Measurements from ENCODE around the gene HCST.

The HCST gene

DNA sequence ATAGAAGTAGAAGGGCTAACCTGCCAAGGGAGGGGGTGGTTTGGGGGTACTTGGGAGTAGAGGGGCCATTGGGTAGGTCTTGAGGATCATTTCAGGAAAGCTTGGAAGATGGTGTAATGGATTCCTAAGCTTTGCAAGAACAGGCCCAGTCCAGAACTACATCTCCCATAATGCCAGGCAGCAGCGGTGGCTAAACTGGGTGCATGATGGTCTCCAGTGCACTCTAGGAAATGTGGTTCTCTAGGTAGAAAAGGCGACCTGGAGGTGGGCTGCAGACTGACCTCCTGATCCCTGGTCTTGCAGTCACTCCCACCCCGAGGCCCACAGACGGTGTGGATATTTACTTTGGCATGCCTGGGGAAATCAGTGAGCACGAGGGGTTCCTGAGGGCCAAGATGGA, 30.1 kb upstream of the HCST start:
- Histone ChIP-seq H2AK5ac (ENCODE audit: low read length) (no peak overlapping the region), H4K8ac (ENCODE audit: low read depth, low read length) (no peak overlapping the region), H2AFZ (ENCODE audit: insufficient read depth, low read length, poor library complexity) (no peak overlapping the region), H3K9me3 (ENCODE audit: insufficient read depth, low read depth, low read length) (peaks cover 2% of the 10 kb centered on the region), H3K36me3 (ENCODE audit: control insufficient read depth in 1 of 2, insufficient read depth in 2 of 2, low read length in 2 of 2) (no peaks in the 10 kb centered on the region), H3K14ac (ENCODE audit: low read length) (no peak overlapping the region), H2BK5ac (ENCODE audit: low read depth, low read length, poor library complexity) (no peak overlapping the region), H3K23ac (ENCODE audit: low read length) (no peak overlapping the region), H3K4ac (ENCODE audit: low read depth, low read length) (no peak overlapping the region), H3K27ac (ENCODE audit: low read depth, low read length) (no peak overlapping the region), H2BK12ac (ENCODE audit: low read length) (no peak overlapping the region), H3K4me2 (ENCODE audit: low read length) (no peak overlapping the region), H3K9ac (ENCODE audit: low read length) (no peak overlapping the region), H2BK120ac (ENCODE audit: insufficient read depth, low read length, poor library complexity) (no peak overlapping the region), H3K79me1 (ENCODE audit: low read length) (no peaks in the 10 kb centered on the region), H3K27me3 (ENCODE audit: insufficient read depth, low read length) (peaks cover 13% of the 10 kb centered on the region), H3K79me2 (ENCODE audit: control insufficient read depth, insufficient read depth, low read length, poor library complexity) (no peaks in the 10 kb centered on the region), H3K4me3 (ENCODE audit: low read depth, low read length) (no peak overlapping the region), H4K12ac (ENCODE audit: low read depth, low read length) (no peak overlapping the region), H3K4me1 (ENCODE audit: control insufficient read depth in 1 of 2, insufficient read depth in 2 of 2, low read length in 2 of 2) (peaks cover 12% of the 10 kb centered on the region in 2 experiments), H4K91ac (ENCODE audit: low read depth, low read length) (no peak overlapping the region), H3K18ac (ENCODE audit: low read length) (no peak overlapping the region)
- DNase-seq = no peak
- WGBS (ENCODE audit: extremely low coverage, insufficient coverage, insufficient read length) = no CpG with 5 or more reads among the region's 5 CpGs

DNA sequence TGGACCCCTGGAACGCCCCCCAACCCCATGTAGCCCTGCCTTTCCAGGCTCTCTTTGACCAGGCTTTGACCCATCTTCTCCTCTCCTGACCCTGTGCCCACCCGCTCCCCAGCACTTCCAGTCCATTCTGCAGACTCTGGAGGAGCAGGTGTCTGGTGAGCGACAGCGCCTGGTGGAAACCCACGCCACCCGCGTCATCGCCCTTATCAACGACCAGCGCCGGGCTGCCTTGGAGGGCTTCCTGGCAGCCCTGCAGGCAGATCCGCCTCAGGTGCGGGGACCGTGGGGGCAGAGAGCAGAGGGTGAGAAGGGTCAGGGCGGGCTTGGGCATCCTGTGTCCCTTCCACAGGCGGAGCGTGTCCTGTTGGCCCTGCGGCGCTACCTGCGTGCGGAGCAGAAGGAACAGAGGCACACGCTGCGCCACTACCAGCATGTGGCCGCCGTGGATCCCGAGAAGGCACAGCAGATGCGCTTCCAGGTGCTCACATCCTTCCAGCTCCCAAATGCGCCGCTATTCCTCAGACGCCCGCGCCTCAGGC, 27.9 kb upstream of the HCST start:
- peak in 1 of 2 donors; percentile 21 for DNase-seq
- Histone ChIP-seq H3K14ac (ENCODE audit: low read length) (no peak overlapping the region), H2BK5ac (ENCODE audit: low read depth, low read length, poor library complexity) (no peak overlapping the region), H2AFZ (ENCODE audit: insufficient read depth, low read length, poor library complexity) (no peak overlapping the region), H3K4me2 (ENCODE audit: low read length) (no peak overlapping the region), H4K12ac (ENCODE audit: low read depth, low read length) (no peak overlapping the region), H3K27me3 (ENCODE audit: insufficient read depth, low read length) (peaks cover 2% of the 10 kb centered on the region), H3K4ac (ENCODE audit: low read depth, low read length) (no peak overlapping the region), H4K91ac (ENCODE audit: low read depth, low read length) (no peak overlapping the region), H3K18ac (ENCODE audit: low read length) (no peak overlapping the region), H4K8ac (ENCODE audit: low read depth, low read length) (no peak overlapping the region), H3K4me3 (ENCODE audit: low read depth, low read length) (no peak overlapping the region), H2BK12ac (ENCODE audit: low read length) (no peak overlapping the region), H3K9ac (ENCODE audit: low read length) (no peak overlapping the region), H3K9me3 (ENCODE audit: insufficient read depth, low read depth, low read length) (peaks cover 2% of the 10 kb centered on the region), H3K79me2 (ENCODE audit: control insufficient read depth, insufficient read depth, low read length, poor library complexity) (no peaks in the 10 kb centered on the region), H3K36me3 (ENCODE audit: control insufficient read depth in 1 of 2, insufficient read depth in 2 of 2, low read length in 2 of 2) (no peaks in the 10 kb centered on the region), H3K4me1 (ENCODE audit: control insufficient read depth in 1 of 2, insufficient read depth in 2 of 2, low read length in 2 of 2) (peaks cover 5% of the 10 kb centered on the region in 2 experiments), H2BK120ac (ENCODE audit: insufficient read depth, low read length, poor library complexity) (no peak overlapping the region), H3K79me1 (ENCODE audit: low read length) (no peaks in the 10 kb centered on the region), H3K23ac (ENCODE audit: low read length) (no peak overlapping the region), H3K27ac (ENCODE audit: low read depth, low read length) (no peak overlapping the region), H2AK5ac (ENCODE audit: low read length) (no peak overlapping the region)
- WGBS (ENCODE audit: extremely low coverage, insufficient coverage, insufficient read length) = no CpG with 5 or more reads among the region's 32 CpGs

DNA sequence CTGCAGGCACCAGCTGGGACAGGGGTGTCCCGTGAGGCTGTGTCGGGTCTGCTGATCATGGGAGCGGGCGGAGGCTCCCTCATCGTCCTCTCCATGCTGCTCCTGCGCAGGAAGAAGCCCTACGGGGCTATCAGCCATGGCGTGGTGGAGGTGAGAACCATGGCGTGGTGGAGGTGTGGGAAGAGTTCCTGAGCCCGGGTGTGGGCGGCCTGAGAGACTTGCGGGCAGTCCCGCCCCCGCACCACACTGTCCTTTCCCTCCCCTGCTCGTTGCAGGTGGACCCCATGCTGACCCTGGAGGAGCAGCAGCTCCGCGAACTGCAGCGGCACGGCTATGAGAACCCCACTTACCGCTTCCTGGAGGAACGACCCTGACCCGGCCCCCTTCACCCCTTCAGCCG, 23.3 kb upstream of the HCST start:
- H3K9ac ChIP-seq (ENCODE audit: low read length) = no peak overlapping the region

DNA sequence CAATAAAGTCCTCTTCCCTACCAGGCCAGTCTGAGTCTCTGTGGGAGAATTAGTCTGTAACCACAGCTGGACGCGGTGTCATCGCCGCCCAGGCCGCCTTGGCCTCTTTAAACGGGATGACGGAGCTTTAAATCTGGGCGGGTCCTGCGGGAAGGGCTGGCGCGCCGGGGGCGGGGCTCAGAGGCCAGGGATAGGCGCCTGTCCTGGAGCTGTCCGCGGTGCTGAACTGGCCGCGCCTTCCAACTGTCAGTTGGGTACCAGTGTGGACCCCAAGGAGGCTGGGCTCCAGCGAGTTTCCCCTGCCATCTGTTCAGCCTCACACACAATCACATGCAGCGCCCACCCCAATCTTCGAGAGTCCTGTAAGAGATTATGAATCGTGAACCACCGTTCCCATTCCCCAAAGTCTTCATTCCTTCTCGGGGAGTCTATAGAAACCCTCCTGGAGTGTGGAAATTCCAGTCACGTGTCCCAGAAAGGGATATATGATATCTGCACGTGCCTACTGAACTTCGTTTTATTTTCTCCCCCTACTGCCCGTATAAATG, 22.5 kb upstream of the HCST start:
- Histone ChIP-seq H4K91ac (ENCODE audit: low read depth, low read length) (no peak overlapping the region), H3K79me1 (ENCODE audit: low read length) (no peaks in the 10 kb centered on the region), H2BK5ac (ENCODE audit: low read depth, low read length, poor library complexity) (no peak overlapping the region), H3K4me2 (ENCODE audit: low read length) (no peak overlapping the region), H3K9ac (ENCODE audit: low read length) (no peak overlapping the region), H3K79me2 (ENCODE audit: control insufficient read depth, insufficient read depth, low read length, poor library complexity) (no peaks in the 10 kb centered on the region), H3K4ac (ENCODE audit: low read depth, low read length) (no peak overlapping the region), H4K12ac (ENCODE audit: low read depth, low read length) (no peak overlapping the region), H3K9me3 (ENCODE audit: insufficient read depth, low read depth, low read length) (no peaks in the 10 kb centered on the region), H2BK120ac (ENCODE audit: insufficient read depth, low read length, poor library complexity) (no peak overlapping the region), H3K27me3 (ENCODE audit: insufficient read depth, low read length) (no peaks in the 10 kb centered on the region), H3K36me3 (ENCODE audit: control insufficient read depth in 1 of 2, insufficient read depth in 2 of 2, low read length in 2 of 2) (no peaks in the 10 kb centered on the region), H2AFZ (ENCODE audit: insufficient read depth, low read length, poor library complexity) (no peak overlapping the region), H3K4me3 (ENCODE audit: low read depth, low read length) (no peak overlapping the region), H2AK5ac (ENCODE audit: low read length) (no peak overlapping the region), H3K14ac (ENCODE audit: low read length) (no peak overlapping the region), H3K18ac (ENCODE audit: low read length) (no peak overlapping the region), H4K8ac (ENCODE audit: low read depth, low read length) (no peak overlapping the region), H3K27ac (ENCODE audit: low read depth, low read length) (no peak overlapping the region), H3K23ac (ENCODE audit: low read length) (no peak overlapping the region), H3K4me1 (ENCODE audit: control insufficient read depth in 1 of 2, insufficient read depth in 2 of 2, low read length in 2 of 2) (no peaks in the 10 kb centered on the region), H2BK12ac (ENCODE audit: low read length) (no peak overlapping the region)
- WGBS (ENCODE audit: extremely low coverage, insufficient coverage, insufficient read length) = no CpG with 5 or more reads among the region's 28 CpGs
- peak; percentile 88 to 92 for DNase-seq

More for the DNA sequence above, 23.3 kb upstream of the HCST start:
- Histone ChIP-seq H3K27me3 (ENCODE audit: insufficient read depth, low read length) (no peaks in the 10 kb centered on the region), H3K79me1 (ENCODE audit: low read length) (no peaks in the 10 kb centered on the region), H3K4me2 (ENCODE audit: low read length) (no peak overlapping the region), H2AK5ac (ENCODE audit: low read length) (no peak overlapping the region), H3K27ac (ENCODE audit: low read depth, low read length) (no peak overlapping the region), H3K9me3 (ENCODE audit: insufficient read depth, low read depth, low read length) (no peaks in the 10 kb centered on the region), H4K8ac (ENCODE audit: low read depth, low read length) (no peak overlapping the region), H3K23ac (ENCODE audit: low read length) (no peak overlapping the region), H4K91ac (ENCODE audit: low read depth, low read length) (no peak overlapping the region), H3K4me1 (ENCODE audit: control insufficient read depth in 1 of 2, insufficient read depth in 2 of 2, low read length in 2 of 2) (no peaks in the 10 kb centered on the region), H2BK120ac (ENCODE audit: insufficient read depth, low read length, poor library complexity) (no peak overlapping the region), H3K18ac (ENCODE audit: low read length) (no peak overlapping the region), H3K14ac (ENCODE audit: low read length) (no peak overlapping the region), H2AFZ (ENCODE audit: insufficient read depth, low read length, poor library complexity) (no peak overlapping the region), H2BK12ac (ENCODE audit: low read length) (no peak overlapping the region), H2BK5ac (ENCODE audit: low read depth, low read length, poor library complexity) (no peak overlapping the region), H4K12ac (ENCODE audit: low read depth, low read length) (no peak overlapping the region), H3K4me3 (ENCODE audit: low read depth, low read length) (peak overlapping the region; percentile 6), H3K4ac (ENCODE audit: low read depth, low read length) (no peak overlapping the region), H3K79me2 (ENCODE audit: control insufficient read depth, insufficient read depth, low read length, poor library complexity) (no peaks in the 10 kb centered on the region), H3K36me3 (ENCODE audit: control insufficient read depth in 1 of 2, insufficient read depth in 2 of 2, low read length in 2 of 2) (no peaks in the 10 kb centered on the region)
- WGBS (ENCODE audit: extremely low coverage, insufficient coverage, insufficient read length) = no CpG with 5 or more reads among the region's 23 CpGs
- no peak for DNase-seq
